WTC11 (cell line): ENCODE measurements around the gene ANKRD13C.
"Not testable (repeated sequence)": the region's sequence is repeated elsewhere in the genome, so short reads cannot be mapped to it uniquely, and the experiment has no call there.

Experiments
- ATF1 ChIP-seq: sonication (generic); formaldehyde crosslinking; IDR thresholded peaks from 2 replicates; pipeline ENCODE4 v1.8.1; 2023; ENCODE audit warnings: mild to moderate bottlenecking, moderate library complexity, missing genetic modification reagents
- ATF2 ChIP-seq: sonication (generic); formaldehyde crosslinking; IDR thresholded peaks from 2 replicates; pipeline ENCODE4 v1.8.1; 2022; ENCODE audit warnings: low read depth, missing genetic modification reagents, borderline replicate concordance
- CTCF ChIP-seq: fragments of 200-600 bp; IDR thresholded peaks from 2 replicates; pipeline ENCODE4 v1.8.0; 2022; ENCODE audit warnings: antibody characterized with exemption
- FOXJ3 ChIP-seq: sonication (generic); formaldehyde crosslinking; IDR thresholded peaks from 2 replicates; pipeline ENCODE4 v1.9.0; 2021; ENCODE audit warnings: missing genetic modification reagents, mild to moderate bottlenecking, borderline replicate concordance
- ZNF263 ChIP-seq: sonication (generic); formaldehyde crosslinking; IDR thresholded peaks from 2 replicates; pipeline ENCODE4 v1.8.1; 2022; ENCODE audit warnings: low read depth, mild to moderate bottlenecking, moderate library complexity, missing genetic modification reagents

- not testable (repeated sequence) for TF ChIP-seq CTCF; FOXJ3 (CRISPR knock-in tag); ATF1; ZNF263; ATF2 (CRISPR knock-in tag)
Observed at GRCh38 chr1:70349799-70350198, 4.7 kb downstream of the ANKRD13C start.
